ENCODE results near the gene KCNH4. TPM values are rescaled to one million over a fixed set of nuclear protein-coding genes. Genes with fewer than 3 reads are reported as not detected.
"Not testable (repeated sequence)": the region's sequence is repeated elsewhere in the genome, so short reads cannot be mapped to it uniquely, and the experiment has no call there.

Gene KCNH4
- polyA plus RNA-seq, 1 donor from 2014 or later: 0.56 TPM

DNA sequence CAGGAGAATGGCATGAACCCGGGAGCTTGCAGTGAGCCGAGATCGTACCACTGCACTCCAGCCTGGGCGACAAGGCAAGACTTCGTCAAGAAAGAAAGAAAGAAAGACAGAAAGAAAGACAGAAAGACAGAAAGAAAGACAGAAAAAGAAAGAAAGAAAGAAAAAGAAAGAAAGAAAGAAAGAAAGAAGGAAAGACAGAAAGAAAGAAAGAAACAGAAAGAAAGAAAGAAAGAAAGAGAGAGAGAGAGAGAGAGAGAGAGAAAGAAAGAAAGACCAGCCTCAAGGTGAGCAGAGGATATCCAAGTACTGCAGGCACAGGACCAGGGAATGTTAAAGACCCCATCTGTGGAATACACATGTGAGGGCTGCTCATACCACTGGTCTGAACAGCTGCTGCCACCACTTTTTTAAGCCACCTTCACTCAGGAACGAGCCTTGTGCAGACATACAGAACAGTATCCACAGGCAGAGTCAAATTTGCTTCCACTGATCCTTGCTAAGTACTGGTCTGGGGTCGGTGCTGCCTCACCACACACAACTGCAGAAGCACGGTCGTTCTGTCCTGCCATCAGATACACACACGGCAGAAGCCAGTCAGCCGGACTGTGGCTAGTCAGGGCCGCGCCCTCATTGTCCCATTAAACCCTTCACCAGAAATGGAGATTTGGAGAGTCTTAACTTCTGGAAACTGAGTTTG, 33.9 kb downstream of the KCNH4 start:
- no peaks in the 10 kb centered on the region for H3K9me3 ChIP-seq (ENCODE audit: low read length)
- no peak overlapping the region for H3K9ac ChIP-seq (ENCODE audit: low read length)
- TF ChIP-seq, protein P1, sequence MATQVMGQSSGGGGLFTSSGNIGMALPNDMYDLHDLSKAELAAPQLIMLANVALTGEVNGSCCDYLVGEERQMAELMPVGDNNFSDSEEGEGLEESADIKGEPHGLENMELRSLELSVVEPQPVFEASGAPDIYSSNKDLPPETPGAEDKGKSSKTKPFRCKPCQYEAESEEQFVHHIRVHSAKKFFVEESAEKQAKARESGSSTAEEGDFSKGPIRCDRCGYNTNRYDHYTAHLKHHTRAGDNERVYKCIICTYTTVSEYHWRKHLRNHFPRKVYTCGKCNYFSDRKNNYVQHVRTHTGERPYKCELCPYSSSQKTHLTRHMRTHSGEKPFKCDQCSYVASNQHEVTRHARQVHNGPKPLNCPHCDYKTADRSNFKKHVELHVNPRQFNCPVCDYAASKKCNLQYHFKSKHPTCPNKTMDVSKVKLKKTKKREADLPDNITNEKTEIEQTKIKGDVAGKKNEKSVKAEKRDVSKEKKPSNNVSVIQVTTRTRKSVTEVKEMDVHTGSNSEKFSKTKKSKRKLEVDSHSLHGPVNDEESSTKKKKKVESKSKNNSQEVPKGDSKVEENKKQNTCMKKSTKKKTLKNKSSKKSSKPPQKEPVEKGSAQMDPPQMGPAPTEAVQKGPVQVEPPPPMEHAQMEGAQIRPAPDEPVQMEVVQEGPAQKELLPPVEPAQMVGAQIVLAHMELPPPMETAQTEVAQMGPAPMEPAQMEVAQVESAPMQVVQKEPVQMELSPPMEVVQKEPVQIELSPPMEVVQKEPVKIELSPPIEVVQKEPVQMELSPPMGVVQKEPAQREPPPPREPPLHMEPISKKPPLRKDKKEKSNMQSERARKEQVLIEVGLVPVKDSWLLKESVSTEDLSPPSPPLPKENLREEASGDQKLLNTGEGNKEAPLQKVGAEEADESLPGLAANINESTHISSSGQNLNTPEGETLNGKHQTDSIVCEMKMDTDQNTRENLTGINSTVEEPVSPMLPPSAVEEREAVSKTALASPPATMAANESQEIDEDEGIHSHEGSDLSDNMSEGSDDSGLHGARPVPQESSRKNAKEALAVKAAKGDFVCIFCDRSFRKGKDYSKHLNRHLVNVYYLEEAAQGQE (IDR thresholded peaks at IDR 0.05; ENCODE audit: borderline replicate concordance): no peak
- TF ChIP-seq POLR2AphosphoS5 (IDR thresholded peaks at IDR 0.05): no peak
- TF ChIP-seq, protein P2, sequence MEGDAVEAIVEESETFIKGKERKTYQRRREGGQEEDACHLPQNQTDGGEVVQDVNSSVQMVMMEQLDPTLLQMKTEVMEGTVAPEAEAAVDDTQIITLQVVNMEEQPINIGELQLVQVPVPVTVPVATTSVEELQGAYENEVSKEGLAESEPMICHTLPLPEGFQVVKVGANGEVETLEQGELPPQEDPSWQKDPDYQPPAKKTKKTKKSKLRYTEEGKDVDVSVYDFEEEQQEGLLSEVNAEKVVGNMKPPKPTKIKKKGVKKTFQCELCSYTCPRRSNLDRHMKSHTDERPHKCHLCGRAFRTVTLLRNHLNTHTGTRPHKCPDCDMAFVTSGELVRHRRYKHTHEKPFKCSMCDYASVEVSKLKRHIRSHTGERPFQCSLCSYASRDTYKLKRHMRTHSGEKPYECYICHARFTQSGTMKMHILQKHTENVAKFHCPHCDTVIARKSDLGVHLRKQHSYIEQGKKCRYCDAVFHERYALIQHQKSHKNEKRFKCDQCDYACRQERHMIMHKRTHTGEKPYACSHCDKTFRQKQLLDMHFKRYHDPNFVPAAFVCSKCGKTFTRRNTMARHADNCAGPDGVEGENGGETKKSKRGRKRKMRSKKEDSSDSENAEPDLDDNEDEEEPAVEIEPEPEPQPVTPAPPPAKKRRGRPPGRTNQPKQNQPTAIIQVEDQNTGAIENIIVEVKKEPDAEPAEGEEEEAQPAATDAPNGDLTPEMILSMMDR (IDR thresholded peaks at IDR 0.05; ENCODE audit: poor library complexity, severe bottlenecking): no peak
- TF ChIP-seq TAF1 (IDR thresholded peaks at IDR 0.05; ENCODE audit: low read depth): no peak
- TF ChIP-seq SMC3 (conservative IDR thresholded peaks at IDR 0.05; ENCODE audit: poor library complexity): no peak
- peaks cover 11% of the 10 kb centered on the region for H3K79me2 ChIP-seq (replicated peaks; ENCODE audit: insufficient read depth, low read length)
- no peaks in the 10 kb centered on the region for H3K9me2 ChIP-seq (ENCODE audit: insufficient read depth, low read length)
- no peak overlapping the region for H2AFZ ChIP-seq (ENCODE audit: low read depth, low read length)
- H3K4me2 ChIP-seq (ENCODE audit: low read length): no peak overlapping the region
- H3K36me3 ChIP-seq (ENCODE audit: insufficient read depth, low read length): no peaks in the 10 kb centered on the region
- no peaks in the 10 kb centered on the region for H3K27me3 ChIP-seq (ENCODE audit: insufficient read depth, low read depth, low read length)
- no peak overlapping the region for H3K27ac ChIP-seq (ENCODE audit: low read length)
- H3K4me3 ChIP-seq (ENCODE audit: low read length): no peak overlapping the region
- H4K20me1 ChIP-seq (ENCODE audit: insufficient read depth): peaks cover 8% of the 10 kb centered on the region
- H3F3A ChIP-seq (ENCODE audit: insufficient read depth, low read length, poor library complexity, severe bottlenecking): no peaks in the 10 kb centered on the region

DNA sequence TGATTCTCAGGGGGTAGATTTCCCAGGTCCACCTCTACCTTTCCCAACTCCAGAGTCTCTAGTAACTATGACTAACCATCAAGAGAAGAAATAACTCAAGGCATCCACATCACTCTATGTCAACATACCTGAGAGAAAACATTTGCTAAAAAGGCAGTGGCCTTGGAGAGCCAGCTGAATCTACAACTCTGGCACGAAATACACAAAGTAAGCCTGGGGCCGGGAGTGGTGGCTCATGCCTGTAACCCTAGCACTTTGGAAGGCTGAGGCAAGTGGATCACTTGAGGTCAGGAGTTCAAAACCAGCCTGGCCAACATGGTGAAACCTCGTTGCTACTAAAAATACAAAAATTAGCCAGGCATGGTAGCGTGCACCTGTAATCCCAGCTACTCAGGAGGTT, 37.8 kb downstream of the KCNH4 start:
- H2AFZ ChIP-seq (ENCODE audit: low read depth, low read length); H3K27me3 ChIP-seq (ENCODE audit: insufficient read depth, low read depth, low read length); H3K9me3 ChIP-seq (ENCODE audit: low read length); H3K9me2 ChIP-seq (ENCODE audit: insufficient read depth, low read length); H3K4me2 ChIP-seq (ENCODE audit: low read length); H3K9ac ChIP-seq (ENCODE audit: low read length); H3K36me3 ChIP-seq (ENCODE audit: insufficient read depth, low read length); H3K4me3 ChIP-seq (ENCODE audit: low read length); H3K79me2 ChIP-seq (replicated peaks; ENCODE audit: insufficient read depth, low read length); H4K20me1 ChIP-seq (ENCODE audit: insufficient read depth); H3F3A ChIP-seq (ENCODE audit: insufficient read depth, low read length, poor library complexity, severe bottlenecking); H3K27ac ChIP-seq (ENCODE audit: low read length): not testable (repeated sequence)

DNA sequence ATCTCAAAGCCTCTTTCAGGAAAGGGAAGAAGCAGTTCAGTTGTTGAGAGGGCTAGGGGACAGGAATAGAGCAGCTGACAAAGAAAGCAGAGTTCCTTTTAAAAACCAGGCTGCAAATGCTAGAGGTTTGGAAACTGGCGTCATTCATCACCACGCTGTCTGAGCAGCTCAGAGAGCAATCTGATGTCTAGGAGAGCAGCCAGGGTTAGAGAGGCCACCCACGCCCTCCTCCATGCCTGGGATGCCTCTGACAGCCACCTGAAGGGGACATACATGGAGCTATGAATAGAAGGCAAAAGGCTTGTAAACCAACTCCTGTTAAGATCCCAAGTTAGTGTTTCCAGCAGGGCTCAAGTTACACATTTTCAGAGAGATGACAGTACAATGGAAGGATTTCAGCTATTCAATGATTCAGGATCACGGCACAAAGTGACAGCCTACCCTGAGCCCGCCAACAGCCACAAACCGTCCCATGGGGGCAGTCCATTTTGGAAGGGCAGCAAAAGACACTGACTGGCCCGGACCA, 38.5 kb downstream of the KCNH4 start:
- Histone ChIP-seq H3K9ac (ENCODE audit: low read length) (no peak overlapping the region), H3K4me3 (ENCODE audit: low read length) (no peak overlapping the region), H4K20me1 (ENCODE audit: insufficient read depth) (peaks cover 8% of the 10 kb centered on the region), H3K9me2 (ENCODE audit: insufficient read depth, low read length) (no peaks in the 10 kb centered on the region), H3K79me2 (replicated peaks; ENCODE audit: insufficient read depth, low read length) (no peaks in the 10 kb centered on the region), H3K27ac (ENCODE audit: low read length) (no peak overlapping the region), H3K4me2 (ENCODE audit: low read length) (no peak overlapping the region), H3K36me3 (ENCODE audit: insufficient read depth, low read length) (no peaks in the 10 kb centered on the region), H3F3A (ENCODE audit: insufficient read depth, low read length, poor library complexity, severe bottlenecking) (no peaks in the 10 kb centered on the region), H2AFZ (ENCODE audit: low read depth, low read length) (no peak overlapping the region), H3K27me3 (ENCODE audit: insufficient read depth, low read depth, low read length) (no peaks in the 10 kb centered on the region), H3K9me3 (ENCODE audit: low read length) (no peaks in the 10 kb centered on the region)
- TF ChIP-seq SMC3 (conservative IDR thresholded peaks at IDR 0.05; ENCODE audit: poor library complexity) (no peak), TAF1 (IDR thresholded peaks at IDR 0.05; ENCODE audit: low read depth) (no peak), EZH2 (IDR thresholded peaks at IDR 0.05; ENCODE audit: borderline replicate concordance, insufficient read depth, low read length, poor library complexity, severe bottlenecking) (no peak), POLR2AphosphoS5 (IDR thresholded peaks at IDR 0.05) (no peak), RAD21 (conservative IDR thresholded peaks at IDR 0.05) (no peak), MXI1 (conservative IDR thresholded peaks at IDR 0.05; ENCODE audit: poor library complexity, severe bottlenecking) (no peak), EP300 (conservative IDR thresholded peaks at IDR 0.05; ENCODE audit: poor library complexity, severe bottlenecking) (no peak)
- TF ChIP-seq, protein P2 (IDR thresholded peaks at IDR 0.05; ENCODE audit: poor library complexity, severe bottlenecking): no peak
- TF ChIP-seq, protein P1 (IDR thresholded peaks at IDR 0.05; ENCODE audit: borderline replicate concordance): no peak

Data from neural cell (in vitro differentiated cells).